Mesendoderm (in vitro differentiated cells): ENCODE results near the gene GPR157.
"Not testable (repeated sequence)": the region's sequence is repeated elsewhere in the genome, so short reads cannot be mapped to it uniquely, and the experiment has no call there.

Experiments
- DNase-seq: peaks from one replicate; pipeline ENCODE4 v3.0.0; 2013
- H2AK5ac ChIP-seq: 2 replicates; pipeline ENCODE4 v1.6.1; 2013; ENCODE audit warnings: low read length, inconsistent platforms
- H2BK120ac ChIP-seq: 2 replicates; pipeline ENCODE4 v1.6.1; 2013; ENCODE audit warnings: low read depth, mild to moderate bottlenecking, low read length, moderate library complexity, mixed read lengths
- H2BK15ac ChIP-seq: replicated peaks from 2 replicates; pipeline ENCODE4 v1.6.1; 2013; ENCODE audit warnings: low read depth, mild to moderate bottlenecking, moderate library complexity
- H2BK5ac ChIP-seq: 2 replicates; pipeline ENCODE4 v1.6.1; 2013; ENCODE audit warnings: low read length, inconsistent platforms
- H3K18ac ChIP-seq: 2 replicates; pipeline ENCODE4 v1.6.1; 2013; ENCODE audit warnings: mild to moderate bottlenecking, low read length, mixed read lengths
- H3K23ac ChIP-seq: one replicate; pipeline ENCODE4 v1.6.1; 2013; ENCODE audit warnings: low read length
- H3K27ac ChIP-seq: 2 replicates; pipeline ENCODE4 v1.5.1; 2013; ENCODE audit warnings: low read depth, mild to moderate bottlenecking, inconsistent platforms, low read length, moderate library complexity
- H3K27me3 ChIP-seq: 2 replicates; pipeline ENCODE4 v1.6.1; 2013; ENCODE audit warnings: low read length, control low read depth, mild to moderate bottlenecking, inconsistent platforms; ENCODE audit not compliant: insufficient read depth, poor library complexity
- H3K36me3 ChIP-seq: 2 replicates; pipeline ENCODE4 v1.6.1; 2013; ENCODE audit warnings: low read length, inconsistent platforms; ENCODE audit not compliant: control insufficient read depth, insufficient read depth
- H3K4ac ChIP-seq: one replicate; pipeline ENCODE4 v1.6.1; 2013; ENCODE audit warnings: low read depth, mild to moderate bottlenecking, low read length, moderate library complexity
- H3K4me1 ChIP-seq: 2 replicates; pipeline ENCODE4 v1.6.1; 2013; ENCODE audit warnings: low read depth, low read length, inconsistent platforms; ENCODE audit not compliant: control insufficient read depth
- H3K4me2 ChIP-seq: 2 replicates; pipeline ENCODE4 v1.6.1; 2013; ENCODE audit warnings: low read length
- H3K4me3 ChIP-seq: 2 replicates; pipeline ENCODE4 v1.5.1; 2013; ENCODE audit warnings: mild to moderate bottlenecking, low read length
- H3K56ac ChIP-seq: one replicate; pipeline ENCODE4 v1.6.1; 2013; ENCODE audit warnings: low read length
- H3K79me1 ChIP-seq: 2 replicates; pipeline ENCODE4 v1.6.1; 2013; ENCODE audit warnings: low read length, inconsistent platforms
- H3K79me2 ChIP-seq: 2 replicates; pipeline ENCODE4 v1.6.1; 2013; ENCODE audit warnings: mild to moderate bottlenecking, low read length; ENCODE audit not compliant: control insufficient read depth, insufficient read depth
- H3K9ac ChIP-seq: 2 replicates; pipeline ENCODE4 v1.6.1; 2013; ENCODE audit warnings: low read length, inconsistent platforms
- H4K5ac ChIP-seq: one replicate; pipeline ENCODE4 v1.6.1; 2013; ENCODE audit warnings: low read length
- H4K8ac ChIP-seq: one replicate; pipeline ENCODE4 v1.6.1; 2013; ENCODE audit warnings: low read depth, mild to moderate bottlenecking, control low read depth, low read length, moderate library complexity
- WGBS: extraction: QIAGEN DNeasy Blood & Tissue Kit; methylation state at CpG from one replicate; pipeline ENCODE4 v1.1.7; 2013; ENCODE audit warnings: low lambda C conversion rate, missing lambda C conversion rate; ENCODE audit not compliant: insufficient coverage; ENCODE audit errors: extremely low coverage; 5-methylcytosine and 5-hydroxymethylcytosine counted together

GPR157 gene

DNA sequence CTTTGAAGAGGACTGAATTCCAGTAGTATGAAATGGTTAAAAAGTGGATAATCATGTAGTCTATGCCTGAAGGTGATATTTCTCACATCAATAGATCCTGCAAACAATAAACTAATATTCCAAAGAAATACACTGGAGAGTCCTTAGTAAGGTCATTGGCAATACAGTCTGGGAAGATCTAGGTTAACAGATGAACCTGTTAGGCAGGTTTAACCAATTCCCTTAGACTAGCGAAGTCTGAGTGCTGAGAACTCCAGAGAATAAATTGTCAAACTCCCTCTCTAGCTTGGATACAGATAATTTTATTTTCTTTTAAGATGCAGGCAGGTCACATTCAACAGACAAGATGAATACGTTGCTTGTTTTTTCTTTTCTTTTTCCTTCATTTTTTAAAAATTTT lies 2.4 kb downstream of the GPR157 start:
- no peak overlapping the region for H3K4me3 ChIP-seq
- H2AK5ac ChIP-seq: no peak overlapping the region
- no peaks in the 10 kb centered on the region for H3K36me3 ChIP-seq
- no peak overlapping the region for H3K4me2 ChIP-seq
- no peaks in the 10 kb centered on the region for H3K27me3 ChIP-seq
- H2BK15ac ChIP-seq: no peak overlapping the region
- H3K9ac ChIP-seq: no peak overlapping the region
- H3K4me1 ChIP-seq: no peaks in the 10 kb centered on the region
- no peak overlapping the region for H3K23ac ChIP-seq
- no peaks in the 10 kb centered on the region for H3K79me2 ChIP-seq
- no peaks in the 10 kb centered on the region for H3K79me1 ChIP-seq
- no peak overlapping the region for H3K56ac ChIP-seq
- no peak overlapping the region for H3K4ac ChIP-seq
- no CpG with 5 or more reads among the region's 2 CpGs for WGBS
- H4K8ac ChIP-seq: no peak overlapping the region
- H4K5ac ChIP-seq: no peak overlapping the region
- H2BK5ac ChIP-seq: no peak overlapping the region
- no peak overlapping the region for H3K27ac ChIP-seq
- DNase-seq: no peak
- H3K18ac ChIP-seq: no peak overlapping the region
- no peak overlapping the region for H2BK120ac ChIP-seq

DNA sequence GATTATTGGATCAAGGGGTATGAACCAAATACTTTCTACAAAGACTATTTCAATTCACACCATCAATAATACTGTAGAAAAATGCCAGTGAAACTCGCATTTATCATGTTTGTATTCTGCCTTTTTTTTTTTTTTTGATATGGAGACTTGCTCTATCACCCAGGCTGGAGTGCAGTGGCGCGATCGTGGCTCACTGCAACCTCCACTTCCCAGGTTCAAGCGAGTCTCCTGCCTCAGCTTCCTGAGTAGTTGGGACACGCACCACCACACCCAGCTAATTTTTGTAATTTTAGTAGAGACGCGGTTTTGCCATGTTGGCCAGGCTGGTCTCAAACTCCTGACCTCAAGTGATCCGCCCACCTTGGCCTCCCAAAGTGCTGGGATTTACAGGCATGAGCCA lies 3.1 kb downstream of the GPR157 start:
- not testable (repeated sequence) for H3K9ac ChIP-seq, H4K5ac ChIP-seq, H2AK5ac ChIP-seq, H2BK5ac ChIP-seq, H3K79me2 ChIP-seq, H3K18ac ChIP-seq, H3K4ac ChIP-seq, H2BK120ac ChIP-seq, H4K8ac ChIP-seq, H3K4me3 ChIP-seq, H3K36me3 ChIP-seq, H2BK15ac ChIP-seq, H3K56ac ChIP-seq, DNase-seq, H3K79me1 ChIP-seq, H3K23ac ChIP-seq, H3K27me3 ChIP-seq, H3K27ac ChIP-seq, H3K4me1 ChIP-seq, H3K4me2 ChIP-seq
- WGBS: no CpG with 5 or more reads among the region's 9 CpGs

DNA sequence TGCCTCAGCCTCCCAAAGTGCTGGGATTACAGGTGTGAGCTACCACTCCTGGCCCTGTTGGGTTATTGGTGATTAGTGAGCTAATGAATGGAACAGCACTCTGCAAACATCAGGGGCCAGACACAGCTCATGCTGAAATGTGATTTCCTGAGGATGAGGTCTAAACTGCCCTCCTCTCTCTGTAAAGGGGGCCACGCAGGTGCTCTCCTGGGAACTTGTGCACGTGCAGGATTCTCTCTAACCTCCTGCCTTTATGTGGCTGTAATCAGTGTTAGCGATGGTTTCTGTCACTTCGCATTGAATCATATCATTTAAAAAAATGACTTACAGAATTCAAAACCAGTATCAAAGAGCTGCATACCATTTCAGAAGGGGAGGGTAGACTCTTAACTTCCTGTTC lies 3.6 kb downstream of the GPR157 start:
- Histone ChIP-seq H3K4me3 (no peak overlapping the region), H3K18ac (no peak overlapping the region), H4K8ac (no peak overlapping the region), H3K4ac (no peak overlapping the region), H4K5ac (no peak overlapping the region), H2AK5ac (no peak overlapping the region), H3K4me1 (no peaks in the 10 kb centered on the region), H3K23ac (no peak overlapping the region), H3K27me3 (no peaks in the 10 kb centered on the region), H2BK15ac (no peak overlapping the region), H3K79me1 (no peaks in the 10 kb centered on the region), H3K9ac (no peak overlapping the region), H3K27ac (no peak overlapping the region), H3K36me3 (no peaks in the 10 kb centered on the region), H2BK120ac (no peak overlapping the region), H3K4me2 (no peak overlapping the region), H3K56ac (no peak overlapping the region), H2BK5ac (no peak overlapping the region), H3K79me2 (no peaks in the 10 kb centered on the region)
- no CpG with 5 or more reads among the region's 4 CpGs for WGBS
- DNase-seq: no peak

DNA sequence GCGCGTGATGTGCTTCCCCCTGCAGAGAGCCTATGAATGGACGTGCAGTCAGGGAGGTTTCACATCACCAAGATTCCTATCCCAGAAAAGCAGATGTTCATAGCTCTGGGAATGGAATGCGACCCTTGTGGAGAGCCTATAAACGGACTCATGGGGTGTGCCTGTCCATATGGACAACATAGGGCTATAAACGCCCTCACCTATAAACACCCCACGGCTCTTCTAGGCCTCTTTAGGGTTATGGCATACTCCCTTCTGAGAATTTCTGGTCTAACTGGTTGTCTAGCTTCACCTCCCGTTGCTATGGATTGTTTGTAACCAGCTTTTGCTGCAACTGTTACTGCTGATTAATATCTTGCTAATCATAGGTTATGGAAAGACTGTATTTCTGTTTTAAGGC lies 4.5 kb downstream of the GPR157 start:
- H4K8ac ChIP-seq, H3K27me3 ChIP-seq, H3K23ac ChIP-seq, H4K5ac ChIP-seq, H3K56ac ChIP-seq, H3K36me3 ChIP-seq, H2AK5ac ChIP-seq, H2BK15ac ChIP-seq, H3K18ac ChIP-seq, H3K4ac ChIP-seq, H2BK120ac ChIP-seq, H3K4me2 ChIP-seq, H3K4me3 ChIP-seq, DNase-seq, H3K9ac ChIP-seq, H2BK5ac ChIP-seq, H3K4me1 ChIP-seq, H3K27ac ChIP-seq, H3K79me2 ChIP-seq, H3K79me1 ChIP-seq: not testable (repeated sequence)
- no CpG with 5 or more reads among the region's 8 CpGs for WGBS

DNA sequence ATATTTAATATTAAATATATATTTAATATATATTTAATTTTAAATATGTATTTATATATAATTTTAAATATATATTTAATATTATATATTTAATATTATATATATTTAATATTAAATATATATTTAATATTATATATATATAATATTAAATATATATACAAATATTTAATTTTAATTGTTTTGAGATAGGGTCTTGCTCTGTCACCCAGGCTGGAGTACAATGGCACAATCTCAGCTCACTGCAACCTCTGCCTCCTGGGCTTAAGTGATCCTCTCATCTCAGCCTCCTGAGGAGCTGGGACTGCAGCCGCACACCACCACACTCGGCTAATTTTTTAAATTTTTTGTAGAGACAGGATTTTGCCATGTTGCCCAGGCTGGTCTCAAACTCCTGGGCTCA lies 5.2 kb downstream of the GPR157 start:
- H2AK5ac ChIP-seq, H3K4me1 ChIP-seq, H2BK15ac ChIP-seq, H3K27ac ChIP-seq, H3K9ac ChIP-seq, H2BK120ac ChIP-seq, DNase-seq, H3K4me3 ChIP-seq, H4K5ac ChIP-seq, H3K79me2 ChIP-seq, H3K18ac ChIP-seq, H4K8ac ChIP-seq, H3K4me2 ChIP-seq, H3K36me3 ChIP-seq, H3K27me3 ChIP-seq, H3K79me1 ChIP-seq, H2BK5ac ChIP-seq, H3K4ac ChIP-seq, H3K56ac ChIP-seq, H3K23ac ChIP-seq: not testable (repeated sequence)
- no CpG with 5 or more reads among the region's 2 CpGs for WGBS

DNA sequence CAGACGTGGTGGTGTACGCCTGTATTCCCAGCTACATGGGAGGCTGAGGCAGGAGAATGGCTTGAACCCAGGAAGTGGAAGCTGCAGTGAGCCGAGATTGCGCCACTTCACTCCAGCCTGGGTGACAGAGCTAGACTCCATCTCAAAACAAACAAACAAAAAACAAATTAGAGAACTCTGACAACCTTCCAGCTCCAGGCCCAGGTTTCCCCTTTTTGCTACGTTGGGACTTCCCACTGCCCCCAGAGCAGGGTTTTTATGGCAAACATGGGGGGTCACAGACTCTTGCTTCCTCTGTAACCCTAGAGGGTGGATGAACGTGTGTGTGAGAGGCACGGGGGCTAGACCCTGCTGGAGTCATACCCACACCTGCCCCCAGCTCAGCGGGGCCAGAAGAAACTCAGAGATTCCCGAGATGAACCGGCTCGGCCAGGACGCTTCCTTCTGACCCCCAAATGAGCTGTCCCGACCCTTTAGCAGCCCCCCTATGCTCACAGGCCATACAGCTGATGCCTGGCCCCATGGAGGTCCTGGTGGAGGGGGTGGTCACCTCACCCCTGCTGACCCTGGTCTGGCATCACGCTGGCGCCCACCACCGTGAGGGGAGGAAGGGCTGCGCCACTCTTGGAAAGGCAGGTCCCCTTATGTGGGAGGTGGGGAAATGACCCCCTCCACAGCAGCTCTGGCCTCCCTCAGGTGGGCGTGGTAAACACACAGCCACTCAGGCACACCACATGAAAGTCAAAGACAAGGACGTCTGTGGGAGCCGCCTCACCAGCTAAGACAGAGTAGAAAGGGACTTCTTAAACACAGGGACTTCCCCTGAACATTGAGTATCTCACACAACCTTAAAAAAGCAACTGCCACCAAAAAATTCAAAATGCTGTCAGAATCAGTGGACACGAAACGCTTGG lies 7.1 kb downstream of the GPR157 start:
- Histone ChIP-seq H3K79me2 (no peaks in the 10 kb centered on the region), H3K27me3 (no peaks in the 10 kb centered on the region), H3K23ac (no peak overlapping the region), H3K4me3 (no peak overlapping the region), H3K27ac (no peak overlapping the region), H4K8ac (no peak overlapping the region), H2BK5ac (no peak overlapping the region), H3K36me3 (no peaks in the 10 kb centered on the region), H2BK120ac (no peak overlapping the region), H2BK15ac (no peak overlapping the region), H3K56ac (no peak overlapping the region), H3K9ac (no peak overlapping the region), H4K5ac (no peak overlapping the region), H2AK5ac (no peak overlapping the region), H3K4ac (no peak overlapping the region), H3K18ac (no peak overlapping the region), H3K79me1 (no peaks in the 10 kb centered on the region), H3K4me2 (no peak overlapping the region), H3K4me1 (no peaks in the 10 kb centered on the region)
- no CpG with 5 or more reads among the region's 22 CpGs for WGBS
- no peak for DNase-seq
